ENCODE measurements around the gene SEL1L.
"Not testable (repeated sequence)": the region's sequence is repeated elsewhere in the genome, so short reads cannot be mapped to it uniquely, and the experiment has no call there.

SEL1L gene

GRCh38 chr14:81446279-81447007 is 87.2 kb downstream of the SEL1L start:
- no peak for DNase-seq (ENCODE audit: low spot score)

GRCh38 chr14:81441626-81442134 is 92.0 kb downstream of the SEL1L start:
- no peak for DNase-seq (ENCODE audit: low spot score)

- no peak for DNase-seq (ENCODE audit: low spot score)
Measured at GRCh38 chr14:81440041-81440440, 93.6 kb downstream of the SEL1L start.

GRCh38 chr14:81437244-81437643 is 96.4 kb downstream of the SEL1L start:
- no peak for DNase-seq (ENCODE audit: low spot score)

- peak; percentile 83 for DNase-seq (ENCODE audit: low spot score)
Measured at GRCh38 chr14:81436296-81437138, 97.1 kb downstream of the SEL1L start.

- peak; percentile 63 for DNase-seq (ENCODE audit: low spot score)
Measured at GRCh38 chr14:81435391-81436295, 98.0 kb downstream of the SEL1L start.

GRCh38 chr14:81435048-81435390 is 98.6 kb downstream of the SEL1L start:
- no peak for DNase-seq (ENCODE audit: low spot score)

GRCh38 chr14:81434230-81434629 is 99.4 kb downstream of the SEL1L start:
- no peak for DNase-seq (ENCODE audit: low spot score)

GRCh38 chr14:81433378-81433777 is 100.3 kb downstream of the SEL1L start:
- no peak for DNase-seq (ENCODE audit: low spot score)

- DNase-seq (ENCODE audit: low spot score) = no peak
Measured at GRCh38 chr14:81432219-81432661, 101.4 kb downstream of the SEL1L start.

- DNase-seq (ENCODE audit: low spot score) = no peak
Measured at GRCh38 chr14:81430235-81430634, 103.4 kb downstream of the SEL1L start.

GRCh38 chr14:81429749-81430148 is 103.9 kb downstream of the SEL1L start:
- DNase-seq (ENCODE audit: low spot score) = not testable (repeated sequence)

GRCh38 chr14:81429028-81429427 is 104.6 kb downstream of the SEL1L start:
- DNase-seq (ENCODE audit: low spot score) = no peak

- no peak for DNase-seq (ENCODE audit: low spot score)
Measured at GRCh38 chr14:81427348-81428058, 106.2 kb downstream of the SEL1L start.

GRCh38 chr14:81423504-81423903 is 110.1 kb downstream of the SEL1L start:
- no peak for DNase-seq (ENCODE audit: low spot score)

Measured in HuH-7.5 (cell line).